Measurements from ENCODE around the gene SENP3.

SENP3 gene

GRCh38 chr17:7561589-7562207, at the start of gene SENP3:
TSS of gene SENP3 (plus strand) at chr17:7561919. CDS start at chr17:7563077, 1,158 bp downstream.
- TF ChIP-seq EGR1 (IDR thresholded peaks at IDR 0.05) (no peak), NFIC (IDR thresholded peaks at IDR 0.05) (no peak), TCF12 (IDR thresholded peaks at IDR 0.05; ENCODE audit: low read depth) (peak; percentile 29; the same call in 1 of the 2 replicates), USF1 (IDR thresholded peaks at IDR 0.05) (no peak), YY1 (IDR thresholded peaks at IDR 0.05; ENCODE audit: low read depth) (no peak; the same call in 1 of the 2 replicates), REST (IDR thresholded peaks at IDR 0.05; ENCODE audit: low read depth) (no peak), MAX (IDR thresholded peaks at IDR 0.05) (peak; percentile 66), EP300 (IDR thresholded peaks at IDR 0.05; ENCODE audit: borderline replicate concordance) (no peak), ZBTB7A (IDR thresholded peaks at IDR 0.05; ENCODE audit: low read depth) (0 out of 2 replicates have a peak, but pooled peaks have one; percentile 44), TAF1 (IDR thresholded peaks at IDR 0.05; ENCODE audit: low read depth) (peak; percentile 79), CREB1 (IDR thresholded peaks at IDR 0.05; ENCODE audit: low read depth) (peak; percentile 87), FOXM1 (IDR thresholded peaks at IDR 0.05; ENCODE audit: borderline replicate concordance, low read depth) (no peak), RAD21 (IDR thresholded peaks at IDR 0.05; ENCODE audit: low read depth) (no peak), CEBPB (IDR thresholded peaks at IDR 0.05) (no peak), TEAD4 (IDR thresholded peaks at IDR 0.05) (no peak)

- no peak for TF ChIP-seq ZBTB7A (IDR thresholded peaks at IDR 0.05; ENCODE audit: low read depth)
- TF ChIP-seq FOXM1 (IDR thresholded peaks at IDR 0.05; ENCODE audit: borderline replicate concordance, low read depth), result no peak
- TF ChIP-seq EGR1 (IDR thresholded peaks at IDR 0.05), result no peak
- no peak for TF ChIP-seq MAX (IDR thresholded peaks at IDR 0.05)
Observed at GRCh38 chr17:7512105-7512504, 49.6 kb upstream of the SENP3 start.

GRCh38 chr17:7512824-7513540, 48.7 kb upstream of the SENP3 start:
- TF ChIP-seq CEBPB (IDR thresholded peaks at IDR 0.05) (no peak), EGR1 (IDR thresholded peaks at IDR 0.05) (no peak), EP300 (IDR thresholded peaks at IDR 0.05; ENCODE audit: borderline replicate concordance) (no peak), ZBTB7A (IDR thresholded peaks at IDR 0.05; ENCODE audit: low read depth) (no peak), RAD21 (IDR thresholded peaks at IDR 0.05; ENCODE audit: low read depth) (no peak), TCF12 (IDR thresholded peaks at IDR 0.05; ENCODE audit: low read depth) (no peak), REST (IDR thresholded peaks at IDR 0.05; ENCODE audit: low read depth) (no peak), USF1 (IDR thresholded peaks at IDR 0.05) (no peak), TAF1 (IDR thresholded peaks at IDR 0.05; ENCODE audit: low read depth) (no peak), YY1 (IDR thresholded peaks at IDR 0.05; ENCODE audit: low read depth) (no peak), FOXM1 (IDR thresholded peaks at IDR 0.05; ENCODE audit: borderline replicate concordance, low read depth) (no peak), MAX (IDR thresholded peaks at IDR 0.05) (no peak)

GRCh38 chr17:7513850-7514419, 47.8 kb upstream of the SENP3 start:
- TF ChIP-seq EP300 (IDR thresholded peaks at IDR 0.05; ENCODE audit: borderline replicate concordance) (no peak), TAF1 (IDR thresholded peaks at IDR 0.05; ENCODE audit: low read depth) (no peak), TEAD4 (IDR thresholded peaks at IDR 0.05) (no peak), CEBPB (IDR thresholded peaks at IDR 0.05) (no peak), CREB1 (IDR thresholded peaks at IDR 0.05; ENCODE audit: low read depth) (no peak), RAD21 (IDR thresholded peaks at IDR 0.05; ENCODE audit: low read depth) (no peak), REST (IDR thresholded peaks at IDR 0.05; ENCODE audit: low read depth) (no peak), MAX (IDR thresholded peaks at IDR 0.05) (no peak), USF1 (IDR thresholded peaks at IDR 0.05) (no peak), TCF12 (IDR thresholded peaks at IDR 0.05; ENCODE audit: low read depth) (no peak), FOXM1 (IDR thresholded peaks at IDR 0.05; ENCODE audit: borderline replicate concordance, low read depth) (no peak)

Data from Ishikawa (cell line).